Esophagus muscularis mucosa (tissue), 3 donors: ENCODE measurements around the gene MYO1F.

Experiments
- CTCF ChIP-seq, 3 experiments: fragments of 200-600 bp in 2 of 3; fragments of 450-650 bp in 1 of 3; sonication (generic) in 2 of 3; IDR thresholded peaks; one replicate each; pipeline ENCODE4 v1.5.1; 2017 to 2019; ENCODE audit warnings: antibody characterized with exemption in 3 of 3, mild to moderate bottlenecking in 2 of 3, moderate library complexity in 1 of 3
- POLR2A ChIP-seq: fragments of 450-650 bp; IDR thresholded peaks from one replicate; pipeline ENCODE4 v1.6.1; 2017; ENCODE audit warnings: antibody characterized with exemption, moderate library complexity, mild to moderate bottlenecking, low read depth

DNA sequence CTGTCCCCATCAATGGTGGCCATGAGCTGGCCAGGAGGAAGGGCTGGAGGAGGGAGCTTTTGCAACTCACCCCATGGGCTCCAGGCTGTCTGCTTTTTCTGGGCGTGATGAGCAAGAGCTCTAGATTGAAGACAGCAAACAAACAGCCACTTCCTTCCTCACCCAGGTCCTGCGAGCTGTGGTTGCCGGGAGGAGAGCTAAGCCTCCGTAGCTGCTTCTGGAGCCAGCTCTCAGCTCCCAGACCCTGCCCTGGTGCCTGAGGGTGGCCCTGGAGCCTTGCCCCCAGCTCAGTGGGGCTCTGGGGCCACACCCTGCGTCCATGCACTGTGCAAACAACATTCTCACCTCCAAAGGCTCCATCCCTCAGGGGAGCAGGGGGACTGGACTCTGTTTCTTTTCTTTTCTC lies 6.2 kb downstream of the MYO1F start:
- TF ChIP-seq CTCF (IDR thresholded peaks at IDR 0.05) = no peak
- no peak for TF ChIP-seq POLR2A
